DLD1 (cell line): Measurements from ENCODE around the gene CLCNKA.
"Not testable (repeated sequence)": the region's sequence is repeated elsewhere in the genome, so short reads cannot be mapped to it uniquely, and the experiment has no call there.

ENCODE experiments used
- in situ Hi-C: cut with HindIII; loops from 2 replicates; pipeline ENCODE4 v1.10.0; 2017; ENCODE audit warnings: low sequenced_read_pairs

CLCNKA gene

DNA sequence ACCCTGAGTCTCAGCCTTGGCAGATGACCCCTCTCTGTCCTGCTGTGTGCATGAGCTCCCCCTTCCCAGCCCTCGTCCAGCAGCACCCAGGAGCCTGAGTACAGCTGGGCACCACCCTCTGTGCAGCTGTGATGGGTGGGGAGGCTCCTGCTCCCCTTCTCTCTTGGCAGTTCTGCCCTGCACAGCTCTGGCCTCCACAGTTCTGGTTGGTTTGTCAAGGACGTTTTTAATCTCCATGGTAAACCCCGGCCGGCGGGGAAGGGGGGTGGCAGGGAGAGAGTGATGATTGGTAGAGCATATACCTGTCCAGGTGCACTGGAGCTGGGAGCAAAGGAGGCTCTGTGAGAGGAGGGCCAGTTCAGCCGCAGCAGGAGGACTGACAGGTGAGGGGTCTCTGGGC is at the start of gene CLCNKA:
CLCNKA (plus strand) TSS at position 356 of the 400 bp plus-strand sequence. CDS start 584 bp downstream, outside the sequence.
- in situ Hi-C loops = no loop called here

DNA sequence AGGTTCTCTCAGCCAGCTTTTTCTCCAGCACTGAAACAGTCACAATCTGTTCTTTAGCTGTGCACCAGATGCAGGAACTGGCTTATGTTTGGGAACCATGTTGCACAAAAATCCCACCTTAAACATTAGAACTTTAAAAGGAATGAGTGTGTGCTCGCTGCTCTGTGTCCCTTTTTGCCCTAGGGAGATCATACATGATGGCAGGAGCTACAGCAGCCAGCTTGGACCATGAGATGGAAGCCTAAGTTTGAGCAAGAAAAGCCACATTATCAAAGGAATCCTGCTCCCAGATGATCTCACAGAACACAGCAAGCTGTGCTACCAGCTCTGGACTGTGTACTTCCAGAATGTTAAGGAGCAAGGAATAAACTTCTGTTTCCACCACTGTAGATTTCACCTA is 49.4 kb upstream of the CLCNKA start:
- in situ Hi-C loops = no loop called here

DNA sequence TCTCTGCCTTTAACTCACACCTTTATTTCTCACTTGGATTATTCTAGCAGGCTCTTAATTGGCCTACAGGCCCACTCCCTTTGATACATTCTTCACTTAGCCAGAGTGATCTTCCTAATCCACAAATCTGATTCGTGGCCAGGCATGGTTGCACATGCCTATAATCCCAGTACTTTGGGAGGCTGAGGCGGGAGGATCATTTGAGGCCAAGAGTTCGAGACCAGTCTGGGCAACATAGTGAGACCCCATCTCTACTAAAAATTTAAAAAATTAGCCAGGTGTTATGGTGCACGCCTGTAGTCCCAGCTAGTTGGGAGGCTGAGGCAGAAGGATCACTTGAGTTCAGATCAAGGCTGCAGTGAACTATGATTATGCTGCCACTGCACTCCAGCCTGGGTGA is 48.1 kb upstream of the CLCNKA start:
- in situ Hi-C loops = no loop called here

DNA sequence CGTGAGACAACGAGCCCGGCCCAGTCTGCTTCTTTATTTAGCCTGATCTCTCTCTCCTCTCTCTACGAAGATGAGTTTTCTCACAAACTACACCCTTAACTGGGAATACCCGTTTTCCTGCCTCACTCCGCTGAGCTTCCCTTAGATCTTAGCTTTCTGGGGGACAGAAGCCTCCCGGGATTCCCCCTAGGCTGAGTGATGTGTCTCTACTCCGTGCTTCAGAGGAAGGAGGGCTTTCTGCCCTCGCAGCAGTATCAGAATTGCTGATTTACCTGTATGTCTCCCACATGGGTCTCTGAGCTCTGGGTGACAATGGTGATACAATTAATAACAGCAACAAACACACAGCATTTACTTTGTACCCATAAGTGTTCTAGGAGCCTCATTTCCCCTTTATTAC is 47.0 kb upstream of the CLCNKA start:
- in situ Hi-C loops = no loop called here

DNA sequence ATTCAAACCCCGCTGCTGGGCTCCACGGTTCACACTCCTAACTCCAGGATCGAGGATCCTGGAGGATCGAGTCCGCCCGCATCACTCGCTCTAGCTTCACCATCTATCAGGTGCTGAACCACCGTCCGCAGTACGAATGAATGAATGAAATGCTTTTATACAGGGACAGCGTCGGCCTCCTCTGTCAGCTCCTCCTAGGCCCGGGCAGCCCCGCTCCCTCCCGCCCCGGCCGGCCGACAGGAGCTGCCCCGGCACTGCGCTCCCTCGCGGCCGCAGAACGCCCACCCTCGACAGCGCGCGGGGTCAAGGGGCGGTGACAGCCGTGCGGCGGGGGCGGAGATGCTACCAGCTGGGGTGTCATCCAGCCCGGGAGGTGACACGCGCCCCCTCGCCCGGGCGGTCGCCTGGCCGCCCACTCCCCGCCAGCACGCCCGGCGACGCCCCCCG is 46.5 kb upstream of the CLCNKA start:
- in situ Hi-C loops = no loop called here

DNA sequence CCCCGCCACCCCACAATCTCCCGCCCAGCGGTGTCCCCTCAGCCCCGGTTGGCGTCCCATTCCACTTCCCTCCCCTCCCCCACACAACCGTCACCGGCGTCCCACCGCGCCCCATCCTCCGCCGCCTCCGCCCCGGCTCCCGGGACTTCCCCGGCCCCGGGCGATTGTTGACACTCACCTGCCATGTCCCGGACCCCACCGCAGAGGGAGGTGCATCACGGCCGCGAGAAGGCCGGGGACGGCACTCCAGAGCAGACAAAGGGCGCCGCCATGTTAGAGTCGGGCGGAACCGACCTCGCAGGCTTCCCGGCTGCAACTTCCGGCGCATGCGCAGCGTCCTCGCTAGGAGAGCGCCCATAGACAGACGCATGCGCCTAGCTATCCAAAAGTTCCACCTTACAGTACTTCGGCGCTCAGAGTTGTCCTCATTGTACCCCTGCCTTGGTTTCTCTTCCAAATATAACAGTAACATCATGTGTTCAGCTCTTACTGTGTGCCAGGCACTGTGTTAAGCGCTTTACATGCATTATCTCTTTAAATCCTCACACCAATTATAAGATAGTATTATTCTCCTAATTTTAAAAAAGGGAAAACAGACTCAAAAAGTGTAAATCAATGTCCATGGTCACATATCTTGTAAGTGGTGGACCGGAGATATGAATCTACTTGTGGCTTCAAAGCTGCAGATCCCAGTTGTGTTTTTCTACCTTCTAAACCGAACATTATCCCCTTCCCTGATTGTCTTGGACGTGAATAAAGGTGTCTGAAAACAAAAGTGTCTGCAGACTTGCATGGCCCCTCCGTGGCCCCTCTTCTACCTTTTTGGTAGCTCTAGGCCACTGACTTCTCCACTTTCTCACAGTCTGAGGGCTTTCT is 45.8 kb upstream of the CLCNKA start, which contains the start of gene ZBTB17:
ZBTB17 (minus strand) TSS at position 297 of the 876 bp plus-strand sequence. CDS start 27,606 bp downstream, outside the sequence.
- in situ Hi-C loops = no loop called here

DNA sequence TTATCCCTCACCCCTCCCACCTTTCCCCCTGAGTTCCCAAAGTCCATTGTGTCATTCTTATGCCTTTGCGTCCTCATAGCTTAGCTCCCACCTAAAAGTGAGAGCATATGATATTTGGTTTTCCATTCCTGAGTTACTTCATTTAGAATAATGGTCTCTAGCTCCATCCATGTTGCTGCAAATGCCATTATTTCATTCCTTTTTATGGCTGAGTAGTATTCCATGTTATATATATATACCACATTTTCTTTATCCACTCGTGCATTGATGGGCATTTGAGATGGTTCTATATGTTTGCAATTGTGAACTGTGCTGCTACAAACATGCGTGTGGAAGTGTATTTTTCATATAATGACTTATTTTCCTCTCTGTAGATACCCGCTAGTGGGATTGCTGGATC is 43.9 kb upstream of the CLCNKA start:
- in situ Hi-C loops = not testable (repeated sequence)

DNA sequence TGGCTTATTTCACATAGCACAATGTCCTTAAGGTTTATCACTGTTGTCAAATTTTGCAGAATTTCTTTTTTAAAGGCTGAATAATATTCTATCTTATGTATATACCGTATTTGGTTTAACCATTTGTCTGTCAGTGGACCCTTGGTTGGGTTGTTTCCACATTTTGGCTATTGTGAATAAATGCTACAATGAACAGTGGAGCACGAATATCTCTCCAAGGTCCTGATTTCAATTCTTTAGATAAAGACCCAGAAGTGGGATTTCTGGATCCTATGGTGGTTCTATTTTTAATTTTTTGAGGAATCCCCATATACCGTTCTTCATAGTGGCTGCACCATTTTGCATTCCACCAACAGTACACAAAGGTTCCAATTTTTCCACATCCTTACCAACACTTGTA is 40.2 kb upstream of the CLCNKA start:
- in situ Hi-C loops = no loop called here

DNA sequence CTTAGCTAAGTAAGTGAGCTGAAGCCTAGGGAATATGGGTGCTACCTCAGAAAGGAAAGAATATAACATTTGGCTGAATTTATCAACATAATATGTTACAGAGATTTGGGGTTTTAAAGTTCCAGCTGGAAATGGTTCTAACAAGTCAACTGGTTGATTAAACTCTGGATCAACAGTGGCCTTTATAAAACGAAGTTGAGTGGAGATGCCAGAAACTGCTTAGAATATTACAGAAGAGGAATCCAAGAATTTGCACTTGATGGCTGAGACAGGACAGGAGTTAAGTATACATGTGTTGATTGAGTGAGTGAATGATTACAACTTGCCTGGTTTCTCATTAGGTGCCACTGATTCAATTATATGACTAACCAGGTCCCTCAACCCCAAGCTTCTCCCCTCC is 38.6 kb upstream of the CLCNKA start:
- in situ Hi-C loops = no loop called here

DNA sequence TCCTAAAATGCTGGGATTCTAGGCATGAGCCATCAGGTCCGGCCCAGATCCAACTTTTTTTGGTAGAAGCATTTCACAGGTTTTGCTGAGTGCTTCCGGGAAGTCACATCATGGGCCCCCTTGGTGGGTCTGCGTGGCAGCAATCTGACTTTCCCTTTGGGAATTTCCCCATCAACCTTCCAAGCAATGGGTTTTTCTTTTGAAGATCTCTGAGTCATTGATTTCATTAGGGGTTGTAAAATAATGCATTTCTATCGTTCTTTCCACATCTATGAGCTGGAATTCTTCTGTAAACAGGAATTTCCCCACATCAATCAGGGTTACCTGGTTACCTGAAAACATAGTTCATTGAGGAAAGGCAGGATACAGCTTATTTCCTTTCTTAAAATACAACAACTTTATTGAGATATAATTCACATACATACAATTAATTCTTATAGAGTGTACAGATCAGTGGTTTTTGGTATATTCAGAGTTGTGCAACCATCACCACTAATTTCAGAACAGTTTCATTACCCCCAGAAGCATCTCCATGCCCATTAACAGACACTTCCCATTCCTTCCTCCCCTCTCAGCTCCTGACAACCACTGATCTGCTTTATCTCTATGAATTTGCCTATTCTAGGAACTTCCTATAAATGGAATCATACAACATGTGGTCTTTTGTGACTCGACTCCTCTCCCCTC is 36.1 kb upstream of the CLCNKA start:
- in situ Hi-C loops = no loop called here

DNA sequence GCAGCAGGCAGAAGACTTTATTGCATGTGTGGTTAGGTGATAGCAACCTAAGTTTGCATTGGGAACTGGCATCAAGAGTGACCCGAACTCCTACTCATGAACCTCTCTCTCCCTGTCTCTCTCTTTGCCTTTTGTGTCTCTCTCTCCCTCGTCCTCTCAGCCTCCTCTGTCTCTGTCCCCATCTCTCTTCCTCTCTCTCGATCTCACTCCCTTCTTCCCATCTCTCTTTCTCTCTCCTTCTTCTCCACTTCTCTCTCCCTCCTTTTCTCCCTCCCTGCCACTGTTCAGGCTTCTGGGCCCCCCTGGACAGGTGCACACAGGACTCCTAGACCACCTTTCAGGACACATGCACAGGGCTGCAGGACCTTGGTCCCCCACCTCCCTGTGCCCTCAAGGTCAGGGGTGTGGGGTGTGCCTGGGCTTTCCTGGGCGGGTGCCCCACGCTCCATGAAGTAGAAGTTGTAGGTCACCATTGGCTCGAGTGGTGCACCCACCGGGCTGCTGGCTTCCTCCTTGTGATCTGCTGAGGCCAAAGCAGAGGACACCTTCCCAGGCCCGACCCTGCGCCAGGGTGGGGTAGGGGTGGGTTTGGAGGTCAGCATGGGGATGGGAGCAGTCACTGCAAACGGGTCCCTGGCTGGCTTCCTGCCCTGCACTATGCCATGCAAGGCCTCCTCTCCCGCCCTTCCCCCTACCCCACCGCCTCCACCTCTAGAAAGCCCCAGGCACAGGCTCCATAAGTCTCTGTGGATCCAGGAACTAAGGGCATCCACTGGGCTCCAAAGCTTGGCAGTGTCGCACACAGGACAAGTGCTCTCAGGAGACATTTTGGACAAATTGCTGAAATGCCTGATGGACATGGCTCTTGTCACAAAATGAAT is 32.7 kb upstream of the CLCNKA start:
- in situ Hi-C loops = no loop called here

DNA sequence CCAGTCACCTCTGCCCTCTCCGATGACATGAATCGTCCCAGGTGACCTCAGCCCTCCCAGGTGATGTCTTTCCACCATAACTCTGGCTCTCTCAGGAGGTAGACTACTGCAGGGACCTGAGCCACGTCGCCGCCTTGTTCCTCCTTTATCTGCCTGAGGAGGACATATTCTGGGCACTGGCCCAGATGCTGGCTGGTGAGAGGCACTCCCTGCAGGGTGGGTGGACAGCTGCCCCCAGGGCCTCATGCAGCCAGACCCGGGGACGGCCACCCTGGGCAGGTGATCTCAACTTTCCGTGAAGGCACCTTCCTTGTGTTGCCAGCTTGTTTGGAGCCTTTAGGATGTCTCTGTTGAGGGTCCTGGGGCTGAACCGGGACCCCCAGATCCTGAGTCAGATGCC is 32.1 kb upstream of the CLCNKA start:
- in situ Hi-C loops = no loop called here

DNA sequence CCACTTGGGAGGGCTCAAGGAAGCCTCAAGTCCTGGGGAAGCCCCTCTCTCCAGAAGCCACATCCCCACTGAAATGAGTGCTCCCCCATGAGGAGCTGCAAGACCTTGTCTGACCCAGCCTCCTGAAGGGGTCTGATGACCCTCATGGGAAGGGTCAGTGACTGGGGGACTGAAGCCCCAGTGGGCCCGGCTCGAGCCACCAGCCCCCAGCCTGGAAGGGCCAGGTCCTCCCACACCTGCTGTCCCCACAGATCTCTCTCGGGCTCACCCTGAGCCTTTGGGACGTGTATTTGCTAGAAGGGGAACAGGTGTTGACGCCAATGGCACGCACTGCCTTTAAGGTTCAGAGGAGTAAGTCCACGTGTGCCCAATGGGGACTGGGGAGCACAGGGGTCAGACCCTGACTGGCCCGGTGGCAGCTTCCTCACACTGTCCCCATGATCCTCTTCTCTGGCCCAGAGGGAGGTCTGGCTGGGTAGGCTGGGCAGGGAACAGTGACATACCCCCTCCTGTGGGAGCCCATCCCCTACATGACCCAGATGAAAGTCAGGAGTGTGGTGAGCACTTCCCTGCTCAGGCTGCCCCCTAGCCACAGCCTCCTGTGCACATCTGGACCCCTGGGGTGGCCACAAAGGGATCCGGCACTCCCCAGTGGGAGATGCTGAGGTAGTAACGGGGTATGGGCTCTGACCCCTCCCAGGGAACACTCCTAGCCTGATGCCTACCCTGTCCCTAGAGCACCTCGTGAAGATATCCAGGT is 30.2 kb upstream of the CLCNKA start:
- in situ Hi-C loops = no loop called here

DNA sequence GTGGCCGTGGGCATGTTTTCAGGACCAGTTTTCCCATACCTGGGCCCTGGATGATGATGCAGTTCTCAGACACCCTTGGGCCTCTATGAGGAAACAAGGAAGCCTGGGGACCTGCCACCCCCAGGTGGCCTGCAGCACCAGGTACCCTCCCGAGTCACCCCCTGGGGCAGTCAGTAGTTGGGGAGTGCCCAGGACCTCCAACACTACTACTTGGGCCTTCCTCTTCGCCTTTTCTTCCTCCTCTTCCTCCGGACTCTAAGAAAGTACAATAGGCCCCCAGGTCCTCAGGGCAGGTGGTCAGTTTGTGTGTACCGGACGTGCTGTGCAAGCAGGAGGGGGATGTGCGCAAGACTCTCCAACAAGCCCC is 29.7 kb upstream of the CLCNKA start:
- in situ Hi-C loops = no loop called here

DNA sequence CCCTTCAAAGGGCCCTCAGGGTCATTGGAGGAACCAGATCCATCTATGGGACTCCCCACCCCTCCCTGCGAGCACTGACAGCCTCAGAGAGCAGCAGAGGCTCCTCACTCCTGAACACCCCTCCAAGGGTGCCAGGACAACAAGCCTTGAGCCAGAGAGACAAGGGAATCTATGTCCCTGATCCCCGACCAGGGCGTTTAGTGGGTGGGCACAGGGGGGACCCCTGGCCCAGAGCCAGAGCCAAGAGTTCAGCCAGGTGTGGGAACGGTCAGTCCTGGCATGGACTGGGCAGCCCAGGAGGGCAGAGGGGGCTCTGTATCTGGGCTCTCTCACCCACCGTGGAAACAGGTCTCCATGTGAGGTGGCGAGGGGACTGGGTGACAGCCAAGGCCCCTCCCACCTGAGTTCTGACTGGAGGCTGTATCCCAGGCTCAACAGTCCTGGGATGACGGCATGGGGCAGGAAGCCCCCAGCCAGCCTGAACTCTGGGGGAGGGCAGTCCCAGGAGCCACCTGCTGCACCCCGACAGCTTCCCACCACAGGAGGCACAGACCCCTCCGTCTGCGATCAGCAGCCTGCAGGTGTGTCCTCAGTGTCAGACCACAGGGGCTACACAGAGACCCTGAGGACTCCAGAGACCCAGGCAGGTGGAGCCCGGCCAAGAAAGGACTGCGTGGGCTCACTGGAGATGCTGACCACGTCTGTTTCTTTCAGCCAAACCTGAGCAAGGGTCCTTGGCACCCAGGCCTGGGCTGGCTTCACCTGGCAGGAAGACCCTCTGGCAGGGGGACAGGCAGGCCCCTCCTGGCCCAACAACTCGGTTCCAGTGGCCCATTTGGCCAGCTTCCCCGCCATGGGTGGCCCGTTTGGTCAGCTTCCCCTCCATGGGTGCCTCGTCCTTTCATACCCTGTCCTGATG is 29.0 kb upstream of the CLCNKA start:
- in situ Hi-C loops = no loop called here

DNA sequence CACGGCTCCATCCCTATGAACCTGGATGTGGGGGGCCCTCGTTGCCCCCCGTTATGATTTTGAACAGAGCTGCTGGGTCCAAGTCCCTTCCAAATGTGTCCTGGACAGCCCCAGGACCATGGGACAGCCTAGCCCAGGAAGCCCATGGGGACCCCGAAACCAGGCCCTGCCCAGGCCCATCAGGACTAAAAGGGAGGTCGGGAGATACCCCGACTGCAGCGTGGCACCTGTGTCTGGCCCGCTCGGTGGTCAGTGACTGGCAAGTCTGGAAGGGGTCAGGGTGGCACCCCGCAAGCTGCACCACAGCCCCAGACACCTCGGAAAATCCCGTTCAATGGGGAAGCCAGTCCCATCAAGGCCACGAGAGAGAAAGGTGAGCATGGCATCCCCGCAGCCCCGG is 28.2 kb upstream of the CLCNKA start:
- in situ Hi-C loops = no loop called here

DNA sequence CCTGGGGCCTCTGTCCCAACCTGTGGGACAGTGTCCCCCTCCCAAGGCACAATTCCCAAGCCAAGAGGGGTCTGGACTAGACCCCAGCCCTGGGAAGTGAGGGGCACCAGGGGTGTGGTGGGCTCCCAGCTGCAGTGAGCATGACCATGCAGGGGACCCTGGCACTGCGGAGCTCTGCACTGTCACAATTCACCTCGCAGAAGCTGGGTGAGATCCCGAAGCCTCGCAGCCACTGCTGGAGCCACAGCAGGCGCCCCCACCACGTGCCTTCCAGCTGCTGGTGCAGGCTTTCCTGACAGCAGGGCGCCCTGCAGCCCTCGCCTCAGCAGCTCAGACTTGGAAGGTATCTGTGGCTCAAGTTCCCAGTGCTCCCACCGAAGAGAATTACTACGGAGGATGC is 27.8 kb upstream of the CLCNKA start:
- in situ Hi-C loops = no loop called here

DNA sequence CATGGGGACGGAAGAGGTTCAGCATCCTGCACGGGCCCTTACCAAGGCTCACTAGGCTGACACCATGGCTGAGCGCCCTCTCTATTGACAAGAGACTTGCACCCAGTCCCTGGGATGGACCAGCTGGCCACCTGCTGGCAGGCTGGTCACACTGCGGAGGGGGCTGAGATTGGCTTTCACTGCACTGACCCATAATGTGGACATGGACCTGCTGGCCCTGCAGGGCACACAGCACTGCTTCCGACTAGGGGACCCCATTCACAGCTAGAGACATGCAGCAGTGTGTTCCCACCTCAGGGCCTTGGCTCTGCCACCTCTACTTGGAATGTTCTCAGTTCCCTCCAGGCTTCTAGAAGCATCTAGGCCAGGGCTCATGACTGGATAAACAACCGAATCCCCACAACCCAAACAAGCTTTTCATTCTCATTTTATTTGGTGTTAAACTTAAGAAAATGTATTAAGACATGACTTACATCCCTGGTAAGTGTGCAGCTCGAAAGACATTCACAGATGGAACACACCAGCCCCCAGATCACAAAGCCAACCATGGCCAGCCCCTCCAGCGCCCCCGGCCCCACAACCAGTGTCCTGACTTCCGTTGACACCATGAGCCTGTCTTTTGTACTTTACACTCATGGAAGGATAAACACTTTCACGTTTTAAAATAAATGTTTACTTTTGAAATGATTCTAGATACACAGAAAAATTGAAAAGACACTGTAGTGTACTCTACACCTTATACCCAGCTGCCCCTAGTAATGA is 27.1 kb upstream of the CLCNKA start:
- in situ Hi-C loops = no loop called here
